Motor neuron (in vitro differentiated cells): ENCODE measurements around the gene TLN1. TPM values are rescaled to one million over a fixed set of nuclear protein-coding genes. Genes with fewer than 3 reads are reported as not detected.

Experiments
- ATAC-seq, 8 experiments: fragments of 200-7000 bp; cut with Tn5 transposase; replicated peaks in 6 of 8; 2 replicates each; pipeline ENCODE4 v1.8.0; 2021; ENCODE audit warnings: mild to moderate bottlenecking in 8 of 8, moderate library complexity in 8 of 8
- H3K27ac ChIP-seq, 2 donors: fragments of 250-450 bp; sonication (Bioruptor Pico); 2 replicates each; pipeline ENCODE4 v1.9.0; 2021; ENCODE audit warnings: antibody characterized with exemption in 2 of 2, mild to moderate bottlenecking in 2 of 2, moderate library complexity in 1 of 2
- H3K4me1 ChIP-seq, 2 donors: fragments of 250-450 bp; sonication (Bioruptor Pico); replicated peaks in 1 of 2; 2 replicates each; pipeline ENCODE4 v1.6.1; 2021; ENCODE audit warnings: antibody characterized with exemption in 2 of 2, mild to moderate bottlenecking in 2 of 2, moderate library complexity in 1 of 2
- H3K4me3 ChIP-seq, 5 donors: fragments of 250-450 bp; sonication (Bioruptor Pico); 2 replicates each; pipeline ENCODE4 v1.9.0; 2021; ENCODE audit warnings: antibody characterized with exemption in 5 of 5, mild to moderate bottlenecking in 5 of 5, moderate library complexity in 4 of 5
- WGBS, 10 experiments: fragments of 450-650 bp; shearing (Covaris generic); methylation state at CpG; one replicate each; pipeline ENCODE4 v1.0.0; 2022; 5-methylcytosine and 5-hydroxymethylcytosine counted together
- in situ Hi-C, 9 experiments: fragments of 400-800 bp; cut with MboI; loops; one replicate each; pipeline ENCODE4 v1.15.0; 2021; ENCODE audit warnings: low sequenced_read_pairs in 9 of 9, low pct_unique_long_range_greater_than_20kb in 2 of 9; ENCODE audit not compliant: unreplicated experiment in 9 of 9
- total RNA-seq, 8 experiments: library from RNA; unstranded; fragments of 300-600 nt; gene quantifications; 2 replicates each; pipeline versions ENCODE4 v1.2.3 to v1.2.4, GENCODE V29; 2022

The TLN1 gene
- total RNA-seq, 8 experiments from 2014 or later: 6.9 to 138 (median 44.6) TPM

DNA sequence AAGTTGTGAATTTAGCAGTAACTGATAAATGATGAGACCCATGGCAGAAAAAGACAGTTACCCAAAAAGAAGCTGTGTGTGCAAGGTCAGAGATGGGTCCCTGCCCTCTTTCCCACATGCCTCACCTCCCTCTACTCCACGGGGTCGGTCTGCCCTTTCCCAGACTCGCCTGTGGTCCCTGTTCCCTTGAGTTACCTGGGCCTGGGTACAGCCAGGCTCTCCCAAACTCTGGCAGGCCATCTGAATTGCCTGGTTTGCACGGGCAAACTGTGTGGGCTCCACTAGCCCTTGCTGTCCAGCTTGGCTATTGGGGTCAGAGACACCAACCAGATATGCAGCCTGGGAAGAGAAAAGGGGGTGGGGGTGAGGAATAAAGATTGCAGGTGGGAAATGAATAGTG lies 23.8 kb downstream of the TLN1 start:
- ATAC-seq: no peak
- H3K4me1 ChIP-seq: no peaks in the 10 kb centered on the region
- 67 to 100% (median 92%) methylated on average over 1 to 4 of the region's 4 CpGs; no CpG with 5 or more reads in 7 of the 10 experiments for WGBS, 10 experiments
- in situ Hi-C loops: no loop called here
- no peak overlapping the region for H3K4me3 ChIP-seq
- no peak overlapping the region for H3K27ac ChIP-seq

DNA sequence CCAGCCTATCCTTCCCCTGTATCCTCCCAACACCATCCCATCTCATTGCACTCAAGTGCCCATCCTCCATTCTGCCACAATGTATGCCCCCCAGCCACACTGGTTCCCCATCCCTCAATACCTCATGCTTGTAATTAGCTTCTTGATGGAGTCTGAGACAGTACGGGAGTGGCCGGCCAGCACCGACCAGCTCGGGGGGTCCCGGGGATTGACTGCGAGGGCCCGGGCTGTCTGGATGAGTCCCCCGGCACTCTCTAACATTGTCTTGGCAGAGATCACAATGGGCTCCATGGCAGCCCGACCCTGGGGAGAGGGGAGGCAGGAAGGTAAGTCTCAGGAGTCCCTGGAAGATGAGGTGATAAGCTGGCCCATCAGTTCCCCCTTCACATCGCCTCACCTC lies 25.0 kb downstream of the TLN1 start:
- Histone ChIP-seq H3K27ac (no peak overlapping the region), H3K4me1 (no peaks in the 10 kb centered on the region), H3K4me3 (no peak overlapping the region)
- 80 to 100% (median 80%) methylated on average over 1 to 10 of the region's 10 CpGs; no CpG with 5 or more reads in 7 of the 10 experiments for WGBS, 10 experiments
- in situ Hi-C loops: no loop called here
- ATAC-seq: no peak

DNA sequence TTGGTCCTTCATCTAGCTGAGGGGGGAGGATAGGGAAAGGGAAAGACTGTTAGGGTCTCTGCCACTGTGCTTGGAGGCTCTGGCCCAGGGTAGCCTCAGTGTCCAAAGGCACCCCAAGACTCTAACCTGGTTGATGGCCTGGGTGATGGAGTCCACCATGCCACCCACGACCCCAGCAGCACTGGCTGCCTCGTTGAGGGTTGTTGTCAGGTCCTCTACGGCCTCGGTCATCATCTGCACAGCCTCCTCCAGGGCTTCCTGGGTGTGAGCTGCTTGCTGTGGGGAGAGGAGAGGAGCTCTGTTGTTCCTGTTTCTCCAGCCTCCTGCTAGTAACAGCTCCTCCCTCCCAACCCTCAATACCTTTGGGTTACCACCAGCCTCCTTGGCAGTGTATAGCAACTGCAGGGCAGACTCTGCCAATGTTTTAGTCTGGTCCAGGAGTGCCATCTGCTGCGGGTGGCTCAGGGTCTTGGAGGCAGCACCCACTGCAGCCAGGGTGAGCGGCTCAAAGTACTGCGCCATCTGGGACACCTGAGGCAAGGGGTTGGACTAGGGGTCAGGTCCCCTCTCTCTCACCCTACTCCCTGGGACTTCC lies 26.1 kb downstream of the TLN1 start:
- in situ Hi-C loops: no loop called here
- WGBS, 10 experiments: 80 to 100% (median 80%) methylated on average over 1 to 2 of the region's 7 CpGs; no CpG with 5 or more reads in 6 of the 10 experiments
- no peak for ATAC-seq
- H3K27ac ChIP-seq: no peak overlapping the region
- no peaks in the 10 kb centered on the region for H3K4me1 ChIP-seq
- no peak overlapping the region for H3K4me3 ChIP-seq

DNA sequence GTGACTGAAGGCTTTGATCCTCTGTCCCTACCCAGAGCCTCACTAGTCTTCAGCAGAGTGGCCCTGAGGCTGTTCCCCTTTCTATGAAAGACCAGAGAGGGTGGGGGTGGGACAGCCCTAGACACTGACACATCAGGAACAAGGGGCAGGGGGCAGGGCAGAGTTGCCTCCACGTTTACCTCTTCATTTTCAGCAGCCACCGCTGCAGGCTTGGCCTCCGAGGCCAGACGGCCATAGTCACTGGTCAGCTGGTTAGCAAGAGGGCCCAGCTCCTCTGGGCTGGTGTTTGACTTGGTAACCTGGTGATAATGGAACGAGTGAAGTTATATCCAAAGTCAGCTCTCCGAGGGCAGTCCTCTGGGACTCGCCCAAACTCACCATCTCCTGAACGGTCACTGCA lies 26.6 kb downstream of the TLN1 start:
- no peak overlapping the region for H3K4me3 ChIP-seq
- no peaks in the 10 kb centered on the region for H3K4me1 ChIP-seq
- 80 to 88% (median 83%) methylated on average over 1 to 3 of the region's 8 CpGs; no CpG with 5 or more reads in 7 of the 10 experiments for WGBS, 10 experiments
- ATAC-seq: no peak
- no peak overlapping the region for H3K27ac ChIP-seq
- in situ Hi-C loops: no loop called here

DNA sequence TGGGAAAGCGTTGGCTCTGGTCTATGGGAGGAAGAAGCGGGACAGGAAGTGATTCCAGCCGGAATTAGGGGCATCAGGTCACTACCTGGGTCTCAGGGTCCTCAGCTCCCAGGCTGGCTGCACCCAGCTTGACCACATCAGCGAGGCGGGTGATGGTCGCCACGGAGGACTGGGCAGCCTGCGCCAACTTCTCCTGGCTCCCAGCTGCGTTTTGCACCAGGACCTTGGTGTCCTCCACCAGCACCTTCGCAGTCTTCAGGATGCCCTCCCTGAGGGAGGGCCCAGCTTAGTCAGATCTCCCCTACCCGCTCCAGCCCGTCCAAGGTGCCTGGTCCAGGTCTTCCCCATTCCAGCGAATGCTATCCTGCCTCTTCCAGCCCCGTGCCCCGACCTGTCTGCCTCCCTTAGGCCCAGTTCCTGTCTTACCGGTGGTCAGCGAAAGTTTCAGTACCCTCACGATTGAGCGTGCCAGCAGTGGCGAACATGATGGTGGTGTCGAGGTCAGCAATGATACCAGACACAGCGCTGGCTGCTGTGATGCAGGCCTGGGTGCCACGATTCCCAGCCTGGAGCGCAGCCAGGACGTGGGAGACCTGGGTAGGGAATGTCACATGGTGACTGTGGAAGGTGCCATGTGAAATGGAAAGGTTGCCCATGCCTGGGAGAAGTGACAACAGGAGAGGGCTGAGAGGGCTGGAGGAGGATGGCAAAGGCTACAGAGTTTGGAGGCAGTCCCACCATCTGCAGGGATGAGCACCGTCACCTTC lies 27.9 kb downstream of the TLN1 start:
- ATAC-seq: no peak
- H3K4me3 ChIP-seq: no peak overlapping the region
- in situ Hi-C loops: no loop called here
- no peak overlapping the region for H3K27ac ChIP-seq
- H3K4me1 ChIP-seq: no peaks in the 10 kb centered on the region
- 80 to 100% (median 100%) methylated on average over 1 to 17 of the region's 26 CpGs; no CpG with 5 or more reads in 3 of the 10 experiments for WGBS, 10 experiments

DNA sequence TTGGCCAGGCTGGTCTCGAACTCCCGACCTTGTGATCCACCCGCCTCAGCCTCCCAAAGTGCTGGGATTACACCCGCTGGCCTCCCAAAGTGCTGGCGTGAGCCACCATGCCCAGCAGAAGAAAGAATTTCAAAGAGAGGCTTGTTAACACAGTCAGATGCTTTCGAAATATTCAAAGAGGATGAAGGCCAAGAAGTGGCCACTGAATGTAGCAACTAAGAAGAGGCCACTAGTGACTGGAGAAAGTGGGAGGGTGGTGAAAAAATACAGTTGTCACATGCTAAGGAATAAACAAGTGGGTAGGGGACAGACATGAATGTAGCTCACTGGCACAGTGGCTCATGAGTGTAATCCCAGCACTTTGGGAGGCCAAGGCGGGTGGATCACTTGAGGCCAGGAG lies 29.3 kb downstream of the TLN1 start:
- 100% methylated on average over 1 to 4 of the region's 7 CpGs; no CpG with 5 or more reads in 4 of the 10 experiments for WGBS, 10 experiments
- in situ Hi-C loops: no loop called here

DNA sequence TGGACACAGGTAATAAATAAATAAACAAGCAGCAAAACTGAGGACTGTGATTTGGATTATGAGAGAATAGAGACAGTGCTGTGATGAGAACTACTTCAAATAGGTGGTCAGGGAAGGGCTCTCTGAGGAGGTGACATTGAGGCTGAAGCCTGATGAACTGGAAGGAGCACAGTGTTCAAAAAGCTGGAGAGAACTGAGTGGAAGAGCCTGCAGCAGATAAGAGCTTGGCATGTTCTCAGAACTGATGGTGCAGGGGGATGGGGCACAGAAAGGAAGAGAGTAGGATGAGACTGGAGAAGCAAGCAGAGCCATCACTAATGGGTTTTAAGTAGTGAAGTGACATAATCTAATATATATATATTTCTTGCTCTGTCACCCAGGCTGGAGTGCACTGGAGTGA lies 31.1 kb downstream of the TLN1 start:
- no peak for ATAC-seq
- in situ Hi-C loops: no loop called here
- Histone ChIP-seq H3K4me1 (no peaks in the 10 kb centered on the region), H3K27ac (no peak overlapping the region), H3K4me3 (no peak overlapping the region)

More for the DNA sequence above, 29.3 kb downstream of the TLN1 start:
- no peak for ATAC-seq
- Histone ChIP-seq H3K4me1 (no peaks in the 10 kb centered on the region), H3K27ac (no peak overlapping the region), H3K4me3 (no peak overlapping the region)

DNA sequence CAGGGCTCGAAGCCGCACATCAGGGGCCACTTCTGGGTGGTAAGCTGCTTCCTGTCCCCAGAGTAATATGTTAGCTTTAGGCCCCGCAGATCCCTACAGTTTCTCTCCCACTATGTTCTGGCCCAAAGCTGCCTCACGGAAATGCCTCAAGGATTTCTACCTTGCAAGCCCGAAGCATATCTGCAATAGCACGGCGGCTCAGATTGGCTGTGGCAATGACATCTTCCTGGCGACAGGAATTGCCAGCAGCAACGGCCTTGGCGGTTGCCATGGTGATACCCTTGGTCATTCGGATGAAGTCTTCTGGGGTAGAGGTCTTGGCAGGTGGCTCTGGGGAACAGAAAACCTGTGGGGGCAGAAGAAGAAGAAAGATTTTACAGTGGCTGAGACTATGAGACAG lies 32.0 kb downstream of the TLN1 start:
- in situ Hi-C loops: no loop called here
- no peak for ATAC-seq

DNA sequence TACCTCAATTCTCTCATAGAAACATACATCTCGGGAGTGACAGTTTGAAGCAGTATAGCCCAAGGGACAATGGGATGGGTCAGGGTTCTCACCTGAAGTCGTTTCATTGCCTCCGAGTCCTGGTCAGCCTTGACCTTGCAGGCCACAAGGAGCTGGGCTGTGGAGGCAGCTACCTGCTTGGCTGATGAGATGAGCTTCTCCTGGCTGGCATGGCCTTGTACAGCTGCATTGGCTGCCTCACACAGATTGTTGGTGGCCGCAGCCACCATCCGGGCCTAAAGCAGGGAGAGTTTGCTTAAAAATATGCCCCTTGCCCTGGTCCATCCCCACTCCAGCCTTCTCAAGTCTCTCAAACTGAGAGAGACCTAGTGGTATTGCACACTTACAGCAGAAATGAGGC lies 33.8 kb downstream of the TLN1 start:
- no peak for ATAC-seq
- 83 to 100% (median 96%) methylated on average over 1 to 4 of the region's 5 CpGs; no CpG with 5 or more reads in 4 of the 10 experiments for WGBS, 10 experiments
- H3K4me3 ChIP-seq: no peak overlapping the region
- no peaks in the 10 kb centered on the region for H3K4me1 ChIP-seq
- H3K27ac ChIP-seq: no peak overlapping the region
- in situ Hi-C loops: no loop called here

More for the DNA sequence above, 32.0 kb downstream of the TLN1 start:
- no peak overlapping the region for H3K27ac ChIP-seq
- H3K4me3 ChIP-seq: no peak overlapping the region
- no peaks in the 10 kb centered on the region for H3K4me1 ChIP-seq
- 69 to 100% (median 96%) methylated on average over 1 to 6 of the region's 11 CpGs; no CpG with 5 or more reads in 3 of the 10 experiments for WGBS, 10 experiments

DNA sequence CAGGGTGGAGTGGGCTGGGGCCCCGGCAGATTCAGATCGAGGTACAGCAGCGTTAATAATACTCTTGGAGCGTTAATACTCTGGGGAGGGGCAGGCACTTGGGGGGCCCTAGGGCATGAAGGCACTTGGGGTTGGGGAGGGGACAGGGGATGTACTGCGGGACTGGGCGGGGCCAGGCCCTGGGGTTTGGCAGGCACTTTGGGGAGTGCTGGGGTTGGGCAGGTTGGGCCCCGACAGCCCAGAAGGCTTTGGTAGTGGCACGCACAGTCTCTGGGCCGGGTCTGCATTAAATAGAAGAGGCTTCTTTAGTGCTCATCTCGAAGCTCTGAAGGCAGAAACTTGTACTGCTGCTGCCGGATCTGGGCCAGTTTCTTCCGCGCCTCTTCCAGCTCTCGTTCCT lies 34.5 kb downstream of the TLN1 start:
- no peak overlapping the region for H3K4me3 ChIP-seq
- 60 to 100% (median 82%) methylated on average over 2 to 5 of the region's 14 CpGs; no CpG with 5 or more reads in 6 of the 10 experiments for WGBS, 10 experiments
- ATAC-seq: peak in 3 of 8 experiments; percentile 13 to 35 (median 22)
- in situ Hi-C loops: no loop called here
- H3K27ac ChIP-seq: no peak overlapping the region
- no peaks in the 10 kb centered on the region for H3K4me1 ChIP-seq

DNA sequence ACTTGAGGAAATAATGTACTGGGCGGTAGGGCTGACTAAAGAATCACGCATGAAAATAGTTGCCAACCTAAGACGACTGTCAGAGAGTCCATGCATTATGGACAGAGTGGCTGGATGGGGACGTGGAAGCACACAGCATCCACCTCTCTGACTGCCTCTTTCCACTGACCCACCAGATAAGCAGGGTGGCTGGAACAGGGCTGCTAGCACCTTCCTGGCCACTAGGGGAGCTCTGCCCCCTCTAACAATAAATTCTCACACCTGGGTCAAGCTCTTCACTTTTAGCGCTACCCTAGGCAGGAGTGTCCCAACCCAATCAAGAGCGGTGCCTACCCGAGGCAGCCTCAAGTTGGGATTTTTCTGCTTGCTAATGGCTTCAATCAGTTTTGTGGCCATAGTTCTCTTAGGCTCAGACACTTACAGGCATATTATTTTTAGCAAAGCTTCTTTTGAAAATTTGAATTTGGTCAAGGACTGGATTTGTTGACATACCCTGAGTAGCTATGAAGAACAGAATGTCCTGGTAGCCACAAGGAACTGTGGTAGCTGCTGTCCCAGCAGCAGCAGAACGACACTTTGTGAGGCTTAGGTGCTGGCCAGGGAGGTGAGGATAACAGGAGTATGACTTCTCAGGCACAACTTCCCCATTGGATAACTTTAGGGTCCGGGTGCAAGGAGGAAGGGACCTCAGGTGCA lies 35.3 kb downstream of the TLN1 start:
- no peak overlapping the region for H3K4me3 ChIP-seq
- no peaks in the 10 kb centered on the region for H3K4me1 ChIP-seq
- in situ Hi-C loops: no loop called here
- ATAC-seq: peak; percentile 67 to 85 (median 76)
- no peak overlapping the region for H3K27ac ChIP-seq
- WGBS, 10 experiments: 10 to 62% (median 41%) methylated on average over 2 to 8 of the region's 9 CpGs; no CpG with 5 or more reads in 2 of the 10 experiments

DNA sequence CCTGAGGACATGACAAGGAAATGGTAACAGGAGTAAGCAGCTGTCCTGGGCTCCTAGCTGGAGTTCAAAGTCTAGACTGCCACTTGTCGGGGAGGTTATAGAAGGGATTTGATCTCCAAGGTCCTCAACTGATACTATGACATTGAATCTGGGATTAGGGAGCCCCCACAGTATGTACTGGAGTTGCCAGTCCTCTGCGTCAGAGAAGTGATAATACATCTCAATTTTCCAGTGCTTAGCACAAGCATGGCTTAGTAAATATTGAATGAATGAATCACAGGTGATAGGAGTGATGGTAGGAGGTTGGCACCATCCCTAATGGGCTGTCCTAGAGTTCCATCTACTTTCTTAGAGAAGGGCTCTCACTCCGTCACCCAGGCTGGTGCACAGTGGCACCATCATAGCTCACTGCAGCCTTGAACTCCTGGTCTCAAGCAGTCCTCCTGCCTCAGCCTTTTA lies 36.0 kb downstream of the TLN1 start:
- ATAC-seq: peak in 1 of 8 experiments; percentile 5
- no peak overlapping the region for H3K27ac ChIP-seq
- peaks cover 0 to 3% of the 10 kb centered on the region in 2 donors for H3K4me1 ChIP-seq
- whole genome bisulfite sequencing, 10 experiments: 90 to 100% (median 100%) methylated on average over 1 to 2 of the region's 3 CpGs; no CpG with 5 or more reads in 4 of the 10 experiments
- in situ Hi-C loops: no loop called here
- no peak overlapping the region for H3K4me3 ChIP-seq

DNA sequence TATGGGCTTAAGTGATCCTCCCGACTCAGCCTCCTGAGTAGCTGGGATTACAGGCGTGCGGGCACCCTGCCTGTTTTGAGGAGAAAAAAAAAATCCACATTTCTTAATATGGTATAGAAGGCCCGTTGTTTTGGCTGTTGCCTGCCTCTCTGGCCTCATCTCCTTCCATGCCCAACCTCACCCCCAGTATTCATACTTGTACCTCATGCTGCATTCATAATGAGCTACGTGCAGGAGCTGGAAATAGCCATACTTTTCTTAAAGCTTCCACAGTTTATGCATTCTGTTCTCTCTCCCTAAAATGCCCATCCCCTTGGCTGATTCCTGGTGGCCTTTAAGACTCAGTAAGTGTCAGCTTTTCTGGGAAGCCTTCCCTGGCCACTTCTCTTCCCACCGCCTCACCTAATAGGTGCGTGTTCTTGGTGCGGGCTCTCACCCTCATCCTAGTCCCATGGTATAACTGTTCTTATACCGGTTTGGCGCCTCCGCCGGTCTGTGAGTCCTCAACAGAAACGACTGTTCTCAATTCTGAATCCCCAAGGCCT lies 40.2 kb downstream of the TLN1 start:
- in situ Hi-C loops: no loop called here
- H3K27ac ChIP-seq: no peak overlapping the region
- WGBS, 10 experiments: 50 to 93% (median 74%) methylated on average over 2 to 11 of the region's 13 CpGs; no CpG with 5 or more reads in 1 of the 10 experiments
- H3K4me1 ChIP-seq: peaks cover 0 to 18% of the 10 kb centered on the region in 2 donors
- H3K4me3 ChIP-seq: no peak overlapping the region
- no peak for ATAC-seq
